HG03097 (cell line): ENCODE measurements around the gene ZHX3.

Experiments used
- ATAC-seq: cut with Tn5 transposase; IDR thresholded peaks from one replicate; pipeline ENCODE4 v1.9.1; 2021; ENCODE audit not compliant: unreplicated experiment, low FRiP score

ZHX3 gene

DNA sequence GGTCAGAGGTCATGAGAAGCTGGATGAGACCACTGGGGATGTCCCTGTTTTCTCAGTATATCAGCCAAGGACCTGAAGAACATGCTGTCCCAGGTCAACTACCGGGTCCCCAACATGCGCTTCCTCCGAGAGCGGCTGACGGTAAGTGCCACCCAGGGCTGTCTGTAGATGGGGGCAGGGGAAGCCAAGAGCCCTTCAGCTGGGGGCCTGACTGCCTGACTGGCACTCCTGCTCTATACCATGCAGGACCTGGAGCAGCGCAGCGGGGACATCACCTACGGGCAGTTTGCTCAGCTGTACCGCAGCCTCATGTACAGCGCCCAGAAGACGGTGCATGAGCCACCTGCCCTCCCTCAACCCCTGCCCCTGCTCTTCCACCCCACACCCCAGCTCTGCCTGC, 155.1 kb downstream of the ZHX3 start:
- no peak for ATAC-seq

GRCh38 chr20:41161886-41162285, 155.6 kb downstream of the ZHX3 start:
- no peak for ATAC-seq

- no peak for ATAC-seq
Measured at GRCh38 chr20:41160686-41161085, 156.8 kb downstream of the ZHX3 start.

GRCh38 chr20:41159547-41159946, 158.0 kb downstream of the ZHX3 start:
- ATAC-seq: no peak

GRCh38 chr20:41158082-41158625, 159.4 kb downstream of the ZHX3 start:
- no peak for ATAC-seq

DNA sequence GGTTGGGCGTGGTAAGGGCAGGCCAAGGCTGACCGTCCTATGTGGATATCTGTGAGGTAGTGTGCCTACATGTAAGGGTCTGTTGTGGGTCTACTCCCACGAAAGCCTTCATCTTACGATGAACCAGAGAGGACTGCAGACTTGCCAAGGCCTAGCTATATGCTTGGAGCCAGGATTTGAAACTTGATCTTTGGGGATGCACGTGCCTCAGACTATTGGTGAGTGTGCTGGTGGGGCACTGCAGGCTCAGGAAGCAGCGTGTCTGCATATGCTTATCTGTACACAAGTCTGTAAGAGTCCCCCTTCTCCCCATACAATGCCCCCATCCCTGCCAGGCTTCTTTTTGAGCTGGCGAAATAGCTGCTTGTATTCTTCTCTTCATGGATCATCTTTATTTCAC, 162.3 kb downstream of the ZHX3 start:
- no peak for ATAC-seq

- ATAC-seq: no peak
Measured at GRCh38 chr20:41154436-41155176, 162.9 kb downstream of the ZHX3 start.

GRCh38 chr20:41152108-41152757, 165.3 kb downstream of the ZHX3 start:
- no peak for ATAC-seq

GRCh38 chr20:41151134-41151869, 166.2 kb downstream of the ZHX3 start:
- ATAC-seq: no peak

DNA sequence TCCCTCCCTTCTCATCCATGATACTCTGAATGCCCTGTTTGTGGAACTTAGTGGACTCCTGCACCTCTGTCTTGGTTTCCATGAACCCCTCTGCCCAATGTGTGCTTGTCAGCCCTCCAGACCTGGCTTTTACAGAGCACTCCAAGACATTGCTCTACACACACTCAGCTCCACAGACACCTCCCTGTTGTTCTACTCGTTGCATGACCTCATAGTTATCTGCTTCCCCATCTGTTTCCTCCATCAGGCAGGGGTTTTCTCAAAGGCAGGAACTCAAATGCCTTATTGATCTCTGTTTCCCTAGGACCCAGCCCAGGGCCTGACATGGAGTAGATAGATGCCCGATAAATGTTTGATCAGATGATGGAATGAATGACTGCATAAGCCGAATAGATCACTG, 166.9 kb downstream of the ZHX3 start:
- no peak for ATAC-seq

- ATAC-seq: no peak
Measured at GRCh38 chr20:41148942-41149341, 168.6 kb downstream of the ZHX3 start.

DNA sequence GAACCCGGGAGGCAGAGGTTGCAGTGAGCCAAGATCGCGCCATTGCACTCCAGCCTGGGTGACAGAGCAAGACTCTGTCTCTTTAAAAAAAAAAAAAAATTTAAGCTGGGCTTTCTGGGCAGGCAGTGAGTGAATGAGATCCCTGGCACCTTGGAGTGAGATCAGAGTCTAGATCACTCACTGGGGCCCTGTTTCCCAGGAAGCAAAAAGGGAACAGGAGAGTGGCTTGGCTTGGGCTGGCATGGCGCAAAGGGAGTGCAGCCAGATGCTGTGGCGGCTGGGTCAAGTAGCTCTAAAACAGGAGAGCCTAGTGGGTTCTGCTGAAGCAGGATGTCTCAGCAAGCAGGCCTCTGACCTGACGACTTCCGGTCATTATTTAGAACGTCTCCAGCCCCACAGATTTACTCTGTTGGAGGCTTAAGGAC, 169.8 kb downstream of the ZHX3 start:
- no peak for ATAC-seq

GRCh38 chr20:41145821-41146620, 171.5 kb downstream of the ZHX3 start:
- ATAC-seq: no peak

- no peak for ATAC-seq
Measured at GRCh38 chr20:41145317-41145716, 172.2 kb downstream of the ZHX3 start.

DNA sequence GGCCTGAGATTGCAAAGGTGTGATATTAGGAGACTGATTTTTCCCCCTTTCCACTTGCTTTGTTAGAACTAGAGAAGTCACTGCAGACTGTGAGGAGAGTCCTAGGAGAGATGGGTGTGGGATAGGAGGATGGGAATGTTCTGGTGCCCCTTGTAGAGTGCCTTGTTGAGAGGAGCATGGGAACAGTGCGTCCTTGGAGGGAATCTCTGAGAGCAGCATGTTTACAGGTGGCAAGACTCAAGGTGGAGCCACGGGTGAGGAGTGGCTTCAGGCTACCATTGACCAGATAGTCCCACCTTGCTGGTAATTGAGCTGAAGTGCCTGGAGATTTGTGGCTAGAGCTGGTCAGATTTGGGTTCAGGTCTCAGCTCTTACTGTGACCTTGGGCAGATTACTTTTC, 174.2 kb downstream of the ZHX3 start:
- ATAC-seq: no peak

GRCh38 chr20:41142919-41143318, 174.6 kb downstream of the ZHX3 start:
- no peak for ATAC-seq

- no peak for ATAC-seq
Measured at GRCh38 chr20:41142245-41142644, 175.3 kb downstream of the ZHX3 start.

- ATAC-seq: no peak
Measured at GRCh38 chr20:41141153-41141815, 176.2 kb downstream of the ZHX3 start.

DNA sequence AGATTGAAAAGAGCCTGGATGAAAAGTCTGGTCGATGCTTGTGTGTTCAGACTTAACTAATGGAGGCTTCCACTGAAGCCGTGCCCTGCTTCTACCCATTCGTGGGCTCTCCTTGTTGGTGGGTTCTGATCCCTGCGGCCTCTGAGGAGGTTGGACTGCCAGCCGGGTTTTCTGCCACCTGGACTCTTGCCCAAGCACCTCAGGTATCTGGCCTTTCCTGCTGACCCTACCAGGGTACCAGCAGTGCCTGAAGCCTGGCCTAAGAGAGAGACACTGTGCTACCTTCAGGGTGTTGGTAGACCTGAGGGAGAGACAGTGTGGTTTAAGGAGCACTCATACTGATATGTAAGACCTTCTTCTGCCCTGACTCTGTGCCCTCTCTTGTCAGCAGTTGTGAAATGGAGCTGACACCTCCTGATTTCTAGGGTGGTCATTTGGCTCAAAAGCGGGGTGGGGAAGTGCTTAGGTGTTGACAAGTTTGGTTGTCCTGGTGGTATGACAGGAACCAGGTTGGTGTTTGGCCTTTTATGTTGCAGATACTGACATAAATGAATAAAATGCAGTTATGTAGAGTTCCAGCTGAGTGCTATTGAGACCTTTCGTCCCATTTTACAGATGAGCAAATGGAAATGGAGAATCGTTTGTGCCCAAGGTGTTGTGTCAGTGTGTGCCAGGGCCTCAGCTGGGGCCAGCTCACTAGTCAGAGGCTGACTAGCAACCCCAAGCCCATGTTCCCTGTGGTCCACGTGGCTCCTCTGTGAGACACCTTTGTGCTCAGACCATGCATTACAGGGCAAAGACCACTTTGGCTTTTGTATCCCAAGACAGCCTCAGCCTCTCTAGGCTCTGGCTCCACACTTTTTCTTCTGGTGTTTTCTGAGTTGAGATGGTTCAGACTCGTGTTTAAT, 177.1 kb downstream of the ZHX3 start:
- ATAC-seq: no peak
